Mesothelial cell of epicardium (in vitro differentiated cells): ENCODE results near the gene CARD10. TPM values are rescaled to one million over a fixed set of nuclear protein-coding genes. Genes with fewer than 3 reads are reported as not detected.

ENCODE experiments used
- DNase-seq, 2 experiments: peaks; one replicate each; pipeline ENCODE4 v3.0.0; 2021; ENCODE audit warnings: low spot score in 2 of 2; ENCODE audit not compliant: unreplicated experiment in 2 of 2
- H3K27ac Mint-ChIP-seq: 2 replicates; pipeline ENCODE4 v1.8.0; 2021; ENCODE audit warnings: mixed read lengths
- H3K27me3 Mint-ChIP-seq: 2 replicates; pipeline ENCODE4 v1.8.0; 2021; ENCODE audit warnings: low read depth, mixed read lengths
- H3K36me3 Mint-ChIP-seq: 2 replicates; pipeline ENCODE4 v1.8.0; 2021; ENCODE audit warnings: mixed read lengths
- H3K4me1 Mint-ChIP-seq: 2 replicates; pipeline ENCODE4 v1.8.0; 2021; ENCODE audit warnings: mixed read lengths
- H3K4me3 Mint-ChIP-seq: 2 replicates; pipeline ENCODE4 v1.8.0; 2021; ENCODE audit warnings: mild to moderate bottlenecking, moderate library complexity, mixed read lengths
- H3K9me3 Mint-ChIP-seq: 2 replicates; pipeline ENCODE4 v1.8.0; 2021; ENCODE audit warnings: mixed read lengths
- total RNA-seq: library from RNA; stranded (reverse); gene quantifications from 3 replicates; pipeline ENCODE4 v1.2.1, GENCODE V29; 2021
- TF ChIP-seq, protein P1 (sequence below): fragments of 200-600 bp; sonication (generic); IDR thresholded peaks from one replicate; pipeline ENCODE4 v1.5.0; 2021; ENCODE audit warnings: antibody characterized with exemption; ENCODE audit not compliant: unreplicated experiment

CARD10 gene
- total RNA-seq, 1 donor from 2014 or later: 13.6 TPM

DNA sequence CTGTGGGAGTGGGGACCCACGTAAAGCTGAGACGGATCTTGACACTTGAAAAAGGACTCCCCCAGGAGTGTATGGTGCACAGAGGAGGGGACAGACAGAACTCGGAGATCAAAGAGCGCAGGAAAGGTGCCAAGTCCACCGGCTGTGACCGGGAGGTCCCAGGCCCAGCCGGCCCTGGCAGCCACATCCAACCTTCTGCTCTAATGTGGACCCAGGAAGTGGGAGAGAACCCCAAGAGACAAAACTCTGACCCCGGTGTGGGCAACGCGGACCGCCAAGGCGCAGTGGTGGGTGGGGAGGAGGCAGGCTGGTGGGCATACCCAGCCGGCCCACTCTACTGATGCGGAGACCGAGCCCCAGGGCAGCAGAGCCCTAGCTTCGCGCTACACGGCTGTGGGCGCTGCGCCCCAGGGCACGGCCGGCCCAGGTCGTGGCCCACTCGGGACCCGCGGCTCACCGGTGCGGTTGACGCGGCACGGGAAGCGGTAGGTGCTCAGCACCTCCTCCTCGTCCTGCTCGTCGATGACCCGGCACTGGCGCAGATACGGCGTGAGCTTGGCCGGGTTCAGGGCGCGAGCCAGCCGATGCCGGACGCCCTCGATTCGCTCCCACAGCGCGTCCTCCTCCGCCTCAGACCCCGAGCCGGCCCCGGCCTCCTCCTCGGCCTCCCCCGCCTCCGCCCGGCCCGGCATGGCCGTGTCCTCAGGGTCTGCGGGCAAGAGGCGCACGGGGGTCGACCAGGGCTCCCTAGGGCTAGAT, 527 bp downstream of the CARD10 start:
- peaks cover 8% of the 10 kb centered on the region for H3K4me1 Mint-ChIP-seq
- H3K27ac Mint-ChIP-seq: peak overlapping the region; percentile 80
- peaks cover 3% of the 10 kb centered on the region for H3K9me3 Mint-ChIP-seq
- peaks cover 8% of the 10 kb centered on the region for H3K27me3 Mint-ChIP-seq
- peak overlapping the region; percentile 75 for H3K4me3 Mint-ChIP-seq
- H3K36me3 Mint-ChIP-seq: peaks cover 7% of the 10 kb centered on the region
- TF ChIP-seq, protein P1, sequence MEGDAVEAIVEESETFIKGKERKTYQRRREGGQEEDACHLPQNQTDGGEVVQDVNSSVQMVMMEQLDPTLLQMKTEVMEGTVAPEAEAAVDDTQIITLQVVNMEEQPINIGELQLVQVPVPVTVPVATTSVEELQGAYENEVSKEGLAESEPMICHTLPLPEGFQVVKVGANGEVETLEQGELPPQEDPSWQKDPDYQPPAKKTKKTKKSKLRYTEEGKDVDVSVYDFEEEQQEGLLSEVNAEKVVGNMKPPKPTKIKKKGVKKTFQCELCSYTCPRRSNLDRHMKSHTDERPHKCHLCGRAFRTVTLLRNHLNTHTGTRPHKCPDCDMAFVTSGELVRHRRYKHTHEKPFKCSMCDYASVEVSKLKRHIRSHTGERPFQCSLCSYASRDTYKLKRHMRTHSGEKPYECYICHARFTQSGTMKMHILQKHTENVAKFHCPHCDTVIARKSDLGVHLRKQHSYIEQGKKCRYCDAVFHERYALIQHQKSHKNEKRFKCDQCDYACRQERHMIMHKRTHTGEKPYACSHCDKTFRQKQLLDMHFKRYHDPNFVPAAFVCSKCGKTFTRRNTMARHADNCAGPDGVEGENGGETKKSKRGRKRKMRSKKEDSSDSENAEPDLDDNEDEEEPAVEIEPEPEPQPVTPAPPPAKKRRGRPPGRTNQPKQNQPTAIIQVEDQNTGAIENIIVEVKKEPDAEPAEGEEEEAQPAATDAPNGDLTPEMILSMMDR: no peak
- DNase-seq: no peak

DNA sequence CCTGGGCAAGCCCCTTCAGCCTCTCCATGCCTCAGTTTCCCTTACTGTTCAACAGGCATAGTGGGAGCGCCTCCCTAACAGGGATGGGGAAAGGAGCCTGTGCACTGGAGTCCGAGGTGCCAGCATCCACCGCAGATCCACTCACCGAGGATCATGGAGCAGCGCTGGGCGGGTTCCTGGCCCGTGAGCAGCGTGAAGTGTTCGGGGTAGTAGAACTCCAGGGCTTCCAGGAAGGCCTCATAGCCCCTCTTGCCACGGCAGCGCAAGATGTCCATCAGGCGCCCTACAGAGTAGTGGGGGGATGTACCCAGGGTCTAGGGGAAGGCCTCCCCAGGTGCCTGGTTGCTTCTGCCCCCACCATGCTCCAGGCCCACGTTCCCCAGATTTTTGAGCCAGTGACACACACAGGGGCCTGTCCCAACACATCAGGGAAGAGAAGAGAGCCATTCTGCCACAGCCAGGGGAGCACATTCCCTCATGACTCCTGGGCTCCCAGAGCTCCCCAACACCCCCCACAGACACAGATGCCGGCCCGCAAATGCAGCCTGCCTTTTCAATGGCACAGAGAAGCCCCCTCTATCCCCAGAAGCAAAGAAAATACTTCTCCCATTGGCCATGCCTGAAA, 1.3 kb downstream of the CARD10 start:
- Mint-ChIP-seq H3K4me3 (peak overlapping the region; percentile 75), H3K4me1 (peaks cover 15% of the 10 kb centered on the region), H3K9me3 (peaks cover 3% of the 10 kb centered on the region), H3K27me3 (peaks cover 8% of the 10 kb centered on the region), H3K36me3 (peaks cover 7% of the 10 kb centered on the region), H3K27ac (peak overlapping the region; percentile 80)
- TF ChIP-seq, protein P1: no peak
- DNase-seq: no peak

DNA sequence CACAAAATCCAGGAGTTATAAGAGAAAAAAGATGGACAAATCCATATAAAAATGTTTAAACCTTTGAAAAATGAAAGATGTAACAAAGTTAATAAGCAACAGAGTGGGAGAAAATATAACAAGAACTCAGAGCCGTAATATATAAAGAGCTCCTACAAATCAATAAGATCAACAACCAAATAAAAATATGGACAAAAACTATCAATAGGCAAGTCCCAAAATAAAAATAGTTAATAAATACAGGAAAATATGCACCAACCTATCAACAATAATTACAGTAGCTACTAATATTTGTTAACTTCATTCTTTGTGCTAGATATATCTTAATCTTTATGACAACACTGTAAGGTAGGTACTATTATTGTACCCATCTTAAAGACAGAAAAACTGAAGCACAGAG, 2.8 kb downstream of the CARD10 start:
- TF ChIP-seq, protein P1: no peak
- H3K36me3 Mint-ChIP-seq: peaks cover 7% of the 10 kb centered on the region
- peaks cover 3% of the 10 kb centered on the region for H3K9me3 Mint-ChIP-seq
- peaks cover 27% of the 10 kb centered on the region for H3K4me1 Mint-ChIP-seq
- peaks cover 8% of the 10 kb centered on the region for H3K27me3 Mint-ChIP-seq
- no peak overlapping the region for H3K4me3 Mint-ChIP-seq
- H3K27ac Mint-ChIP-seq: no peak overlapping the region
- DNase-seq: no peak

DNA sequence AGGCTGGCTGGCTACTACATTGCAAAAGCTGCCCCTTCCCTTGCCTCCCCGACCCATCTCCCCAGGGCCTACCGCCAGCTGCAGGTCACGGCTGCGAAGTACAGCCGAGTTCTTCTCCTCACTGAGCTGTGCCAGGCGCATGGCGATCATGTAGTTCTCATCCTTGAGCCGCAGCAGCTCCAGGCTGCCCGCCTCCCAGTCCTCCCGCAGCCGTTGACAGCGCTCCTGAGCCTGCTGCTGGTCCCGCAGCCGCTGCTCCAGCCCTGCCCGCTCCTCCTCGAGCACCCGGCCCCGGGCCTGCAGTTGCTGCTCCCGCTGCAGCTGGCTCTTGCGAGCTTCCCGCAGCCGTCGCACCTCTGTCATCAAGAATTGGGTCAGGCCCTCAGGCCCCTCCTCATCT, 3.3 kb downstream of the CARD10 start:
- peaks cover 8% of the 10 kb centered on the region for H3K27me3 Mint-ChIP-seq
- H3K4me1 Mint-ChIP-seq: peaks cover 29% of the 10 kb centered on the region
- H3K4me3 Mint-ChIP-seq: no peak overlapping the region
- TF ChIP-seq, protein P1: no peak
- no peak for DNase-seq
- no peak overlapping the region for H3K27ac Mint-ChIP-seq
- H3K36me3 Mint-ChIP-seq: peaks cover 7% of the 10 kb centered on the region
- peaks cover 3% of the 10 kb centered on the region for H3K9me3 Mint-ChIP-seq

DNA sequence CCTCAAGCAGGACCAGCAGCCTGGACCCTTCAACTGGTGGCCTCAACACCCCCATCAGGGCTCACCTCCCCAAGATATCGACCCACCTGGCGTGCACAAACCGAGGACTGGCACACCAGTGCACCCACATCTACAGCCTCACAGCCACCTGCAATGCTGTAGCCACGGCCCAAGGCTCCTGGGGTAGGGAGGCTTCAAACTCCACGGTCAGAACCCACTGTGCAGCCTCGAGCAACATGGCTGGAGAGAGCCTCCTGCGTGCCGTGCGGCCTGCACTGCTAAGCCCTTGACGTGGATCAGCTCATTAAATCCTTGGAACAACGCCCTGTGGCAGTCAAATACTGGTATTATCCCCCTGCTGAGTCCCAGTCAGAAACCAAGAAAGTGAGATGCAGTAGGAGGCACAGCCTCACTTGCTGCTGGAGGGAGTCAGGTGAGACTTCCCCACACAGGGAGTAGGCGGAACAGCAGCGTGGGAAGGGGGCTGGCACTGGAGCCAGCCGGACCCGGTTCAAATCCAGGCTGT, 4.6 kb downstream of the CARD10 start:
- H3K27me3 Mint-ChIP-seq: peaks cover 5% of the 10 kb centered on the region
- H3K9me3 Mint-ChIP-seq: peaks cover 3% of the 10 kb centered on the region
- H3K4me3 Mint-ChIP-seq: no peak overlapping the region
- TF ChIP-seq, protein P1: no peak
- H3K36me3 Mint-ChIP-seq: peaks cover 7% of the 10 kb centered on the region
- DNase-seq: no peak
- peaks cover 36% of the 10 kb centered on the region for H3K4me1 Mint-ChIP-seq
- no peak overlapping the region for H3K27ac Mint-ChIP-seq
